ENCODE data around the gene BEST1.

DNA sequence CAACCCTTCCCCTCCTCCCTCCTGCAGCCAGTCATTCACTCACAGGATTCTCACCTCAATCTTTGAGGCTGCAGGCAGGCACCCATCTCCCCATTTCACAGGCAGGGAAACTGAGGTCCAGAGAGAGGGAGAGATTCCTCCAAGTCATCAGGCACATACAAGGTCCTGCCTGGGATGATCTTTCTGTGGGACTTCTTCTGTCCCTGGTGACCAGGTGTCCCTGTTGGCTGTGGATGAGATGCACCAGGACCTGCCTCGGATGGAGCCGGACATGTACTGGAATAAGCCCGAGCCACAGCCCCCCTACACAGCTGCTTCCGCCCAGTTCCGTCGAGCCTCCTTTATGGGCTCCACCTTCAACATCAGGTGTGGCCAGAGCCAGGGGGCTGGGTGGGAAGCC is 9.5 kb downstream of the BEST1 start:
- TF ChIP-seq CTCF (IDR thresholded peaks at IDR 0.05) (no peak), EZH2 (IDR thresholded peaks at IDR 0.05) (no peak), EZH2phosphoT487 (IDR thresholded peaks at IDR 0.05) (no peak)

Data from neural progenitor cell (in vitro differentiated cells).